GM21825 (cell line): ENCODE data around the gene F3.

Experiments
- ATAC-seq: cut with Tn5 transposase; IDR thresholded peaks from one replicate; pipeline ENCODE4 v1.9.1; 2021; ENCODE audit warnings: mild to moderate bottlenecking, moderate library complexity; ENCODE audit not compliant: unreplicated experiment

The F3 gene

GRCh38 chr1:94553323-94553730 lies 11.8 kb upstream of the F3 start:
- no peak for ATAC-seq

GRCh38 chr1:94552071-94552586 lies 10.6 kb upstream of the F3 start:
- no peak for ATAC-seq

GRCh38 chr1:94551449-94551848 lies 9.9 kb upstream of the F3 start:
- no peak for ATAC-seq

- ATAC-seq = no peak
Measured at GRCh38 chr1:94550800-94551241, 9.3 kb upstream of the F3 start.

GRCh38 chr1:94550396-94550795 lies 8.8 kb upstream of the F3 start:
- no peak for ATAC-seq

- no peak for ATAC-seq
Measured at GRCh38 chr1:94549706-94550105, 8.1 kb upstream of the F3 start.

GRCh38 chr1:94544706-94545490 lies 3.3 kb upstream of the F3 start:
- ATAC-seq = no peak

- no peak for ATAC-seq
Measured at GRCh38 chr1:94543893-94544635, 2.5 kb upstream of the F3 start.

GRCh38 chr1:94543001-94543400 lies 1.4 kb upstream of the F3 start:
- ATAC-seq = no peak

DNA sequence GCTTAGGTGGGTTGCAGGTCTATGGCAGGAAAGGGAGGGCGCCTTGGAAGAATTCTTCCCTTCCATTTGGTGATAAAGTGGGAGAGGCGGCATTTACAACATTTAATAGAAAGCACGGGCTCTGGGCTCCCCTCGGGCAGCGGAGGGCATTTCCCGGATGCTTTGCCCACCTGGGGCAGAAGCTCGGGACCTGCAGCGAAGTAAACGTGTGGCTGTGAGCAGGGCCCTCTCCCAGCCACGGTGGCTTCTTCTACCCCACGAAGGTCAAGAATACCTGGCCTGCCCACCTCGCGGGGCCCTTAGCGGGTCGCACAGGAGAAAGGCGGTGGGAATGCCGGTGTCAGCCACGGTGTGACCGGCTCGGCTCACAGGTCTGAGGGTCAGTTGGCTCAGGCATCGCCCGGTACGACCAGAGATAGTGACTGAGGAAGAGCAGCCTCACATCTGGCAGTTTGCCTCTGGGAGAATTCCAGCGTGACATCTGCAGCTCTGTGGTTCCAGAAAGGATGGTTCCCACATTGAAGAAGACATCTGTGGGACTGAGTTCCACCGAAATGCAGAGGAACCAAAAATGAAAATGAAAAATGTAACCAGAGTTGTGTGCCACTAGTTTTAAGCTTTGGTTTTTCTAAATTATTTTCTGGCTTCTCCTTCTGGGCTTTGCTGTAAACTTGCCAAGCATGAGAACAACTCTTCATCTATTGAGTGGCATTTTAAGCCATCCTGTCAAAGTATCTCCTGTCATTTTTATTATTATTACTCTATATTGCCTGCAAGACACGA lies 720 bp upstream of the F3 start:
- peak; percentile 20 for ATAC-seq

GRCh38 chr1:94540440-94541245 lies 916 bp downstream of the F3 start:
- ATAC-seq = no peak

DNA sequence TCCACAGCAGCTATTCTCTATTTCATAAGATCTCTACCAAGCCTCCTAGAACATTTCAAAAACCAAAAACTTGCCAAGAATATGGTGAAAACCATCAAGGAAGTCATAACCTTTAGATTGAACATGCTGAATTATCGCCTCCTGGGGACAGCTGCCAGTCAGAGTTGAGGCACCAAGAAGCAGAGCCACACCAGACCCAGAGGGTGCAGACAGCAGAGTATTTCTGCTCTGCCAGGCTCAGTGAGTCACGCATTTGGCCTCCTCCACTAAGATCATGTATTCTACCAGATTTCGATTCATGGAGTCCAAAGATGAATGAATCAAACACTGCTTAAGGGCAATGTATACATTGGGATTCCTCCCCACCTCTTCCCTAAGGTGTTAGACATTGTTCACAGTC lies 2.1 kb downstream of the F3 start:
- no peak for ATAC-seq

DNA sequence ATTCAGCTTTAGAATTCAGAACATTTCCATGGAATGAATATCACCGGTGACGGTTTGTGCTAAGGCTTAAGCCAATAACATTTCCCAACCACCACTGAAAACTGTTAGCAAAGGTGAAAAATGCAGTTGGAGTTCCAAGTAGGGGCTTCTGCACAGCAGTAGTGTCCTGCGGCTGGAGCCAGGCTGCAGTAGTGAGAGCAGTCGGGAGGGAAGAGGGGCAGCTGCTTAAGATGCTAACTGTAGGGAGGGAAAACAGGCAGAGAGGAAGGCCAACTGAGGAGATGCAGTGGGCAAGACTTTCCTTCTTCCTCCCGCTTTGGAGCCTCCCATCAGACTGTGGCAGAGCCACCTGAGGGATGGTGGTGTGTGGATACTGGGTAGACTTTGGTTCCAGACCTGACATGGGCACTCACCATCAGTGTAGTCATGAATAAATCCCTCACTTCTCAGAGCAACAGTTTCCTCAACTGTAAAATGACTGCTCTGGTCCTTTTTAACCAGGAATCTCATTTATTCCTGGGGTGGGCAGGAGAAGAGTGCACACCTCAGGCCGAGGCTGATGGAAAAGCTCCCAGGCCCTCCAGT lies 3.2 kb downstream of the F3 start:
- ATAC-seq = no peak

- no peak for ATAC-seq
Measured at GRCh38 chr1:94537254-94537653, 4.3 kb downstream of the F3 start.

DNA sequence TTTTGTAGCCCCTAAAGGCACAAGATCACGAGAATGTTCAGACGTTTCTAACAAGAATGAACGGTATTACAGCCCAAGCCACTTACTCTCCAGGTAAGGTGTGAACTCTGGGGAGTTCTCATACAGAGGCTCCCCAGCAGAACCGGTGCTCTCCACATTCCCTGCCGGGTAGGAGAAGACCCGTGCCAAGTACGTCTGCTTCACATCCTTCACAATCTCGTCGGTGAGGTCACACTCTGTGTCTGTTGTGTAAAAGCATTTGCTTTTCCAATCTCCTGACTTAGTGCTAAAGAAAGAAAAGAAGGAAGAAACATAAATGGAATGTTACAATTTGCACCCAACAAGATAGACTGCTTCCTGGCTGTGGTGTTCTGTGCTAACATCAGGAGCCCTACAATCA lies 5.7 kb downstream of the F3 start:
- no peak for ATAC-seq

- ATAC-seq = no peak
Measured at GRCh38 chr1:94535095-94535494, 6.5 kb downstream of the F3 start.

- ATAC-seq = no peak
Measured at GRCh38 chr1:94532077-94532476, 9.5 kb downstream of the F3 start.

DNA sequence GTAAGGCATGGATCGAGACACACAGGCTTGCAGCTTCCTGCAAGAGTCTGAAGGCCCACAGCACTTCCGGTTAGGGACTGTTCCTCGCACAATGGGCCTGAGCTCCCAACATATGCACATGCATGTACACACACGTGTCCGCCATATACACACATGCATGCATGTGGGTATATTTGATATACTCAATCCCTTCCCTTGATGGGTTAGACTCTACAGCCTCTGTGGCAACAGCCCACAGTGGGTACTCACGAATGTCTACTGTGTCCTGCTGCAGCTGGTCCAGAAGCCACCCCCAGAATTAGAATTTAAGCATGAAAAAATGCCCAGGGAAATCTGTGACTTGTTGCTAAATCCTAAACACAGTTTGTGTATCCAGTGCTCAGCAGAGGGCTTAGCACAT lies 9.9 kb downstream of the F3 start:
- ATAC-seq = no peak

- no peak for ATAC-seq
Measured at GRCh38 chr1:94530373-94530878, 11.1 kb downstream of the F3 start.

- no peak for ATAC-seq
Measured at GRCh38 chr1:94529416-94529815, 12.1 kb downstream of the F3 start.
